ENCODE data around the gene PAPLN.

The PAPLN gene

DNA sequence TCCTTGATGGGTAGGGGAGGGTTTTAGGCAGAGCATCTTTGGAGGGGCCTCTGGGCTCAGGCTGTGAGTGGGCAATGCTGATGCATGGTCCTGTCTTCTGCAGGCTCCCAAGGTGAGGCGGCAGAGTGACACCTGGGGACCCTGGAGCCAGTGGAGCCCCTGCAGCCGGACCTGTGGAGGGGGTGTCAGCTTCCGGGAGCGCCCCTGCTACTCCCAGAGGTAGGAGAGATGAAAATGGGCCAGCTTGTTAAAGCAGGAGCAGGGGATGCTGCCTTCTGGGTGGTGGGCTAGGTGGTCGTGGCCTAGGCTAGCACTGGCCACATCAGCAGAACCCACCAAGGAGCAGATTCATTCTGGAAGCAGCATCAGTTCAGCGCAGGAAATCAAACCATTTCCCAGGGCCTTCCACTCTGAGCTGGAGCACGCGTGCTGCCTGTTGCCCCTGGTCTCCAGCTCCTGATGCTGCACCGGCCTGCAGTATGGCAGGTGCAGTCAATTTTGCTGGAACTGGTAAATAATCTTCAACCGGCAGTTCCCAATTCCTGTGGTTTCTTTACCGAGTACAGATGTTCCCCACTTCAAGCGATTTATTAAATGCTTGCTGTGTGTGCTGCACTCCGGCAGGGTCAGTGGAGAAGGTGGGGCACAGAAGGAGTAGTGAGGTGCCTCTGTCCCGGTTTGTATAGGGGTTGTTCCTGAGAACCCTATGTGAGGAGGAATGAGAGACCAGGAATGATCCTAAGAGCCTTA, 7.4 kb downstream of the PAPLN start:
- DNase-seq (ENCODE audit: low read depth, low spot score): no peak

DNA sequence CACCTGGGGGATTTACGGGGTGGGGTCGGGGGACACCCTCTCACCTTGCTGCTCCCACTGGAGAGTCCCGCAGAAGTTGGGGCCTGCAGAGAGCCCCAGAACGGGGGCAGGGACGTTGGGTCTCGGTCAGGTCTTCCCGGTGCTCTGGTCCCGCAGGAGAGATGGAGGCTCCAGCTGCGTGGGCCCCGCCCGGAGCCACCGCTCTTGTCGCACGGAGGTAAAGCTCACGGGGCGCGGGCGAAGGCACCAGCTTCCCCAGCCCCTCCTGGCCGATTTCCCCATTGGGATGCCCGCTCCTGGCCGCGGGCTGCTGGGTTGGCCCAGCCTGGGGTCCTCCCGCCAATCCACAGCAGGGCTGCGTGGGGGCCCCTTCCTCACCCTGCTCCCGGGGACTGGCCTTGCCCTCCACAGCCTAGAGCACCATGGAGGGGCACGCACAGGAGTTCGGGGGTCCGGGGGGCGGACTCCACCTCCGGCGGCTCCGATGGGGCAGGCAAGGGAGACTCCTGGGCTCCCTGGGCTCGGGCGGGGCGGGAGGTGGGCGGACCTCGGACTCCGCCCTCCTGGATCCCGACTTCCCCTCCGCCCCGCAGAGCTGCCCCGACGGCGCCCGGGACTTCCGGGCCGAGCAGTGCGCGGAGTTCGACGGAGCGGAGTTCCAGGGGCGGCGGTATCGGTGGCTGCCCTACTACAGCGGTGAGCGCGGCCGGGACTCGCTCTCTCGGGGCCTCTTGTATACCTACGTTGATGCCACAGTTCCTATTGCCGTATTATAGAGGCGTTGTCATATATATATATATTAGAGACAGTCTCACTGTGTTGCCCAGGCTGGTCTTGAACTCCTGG, 8.4 kb downstream of the PAPLN start:
- DNase-seq (ENCODE audit: low read depth, low spot score): peak; percentile 62

DNA sequence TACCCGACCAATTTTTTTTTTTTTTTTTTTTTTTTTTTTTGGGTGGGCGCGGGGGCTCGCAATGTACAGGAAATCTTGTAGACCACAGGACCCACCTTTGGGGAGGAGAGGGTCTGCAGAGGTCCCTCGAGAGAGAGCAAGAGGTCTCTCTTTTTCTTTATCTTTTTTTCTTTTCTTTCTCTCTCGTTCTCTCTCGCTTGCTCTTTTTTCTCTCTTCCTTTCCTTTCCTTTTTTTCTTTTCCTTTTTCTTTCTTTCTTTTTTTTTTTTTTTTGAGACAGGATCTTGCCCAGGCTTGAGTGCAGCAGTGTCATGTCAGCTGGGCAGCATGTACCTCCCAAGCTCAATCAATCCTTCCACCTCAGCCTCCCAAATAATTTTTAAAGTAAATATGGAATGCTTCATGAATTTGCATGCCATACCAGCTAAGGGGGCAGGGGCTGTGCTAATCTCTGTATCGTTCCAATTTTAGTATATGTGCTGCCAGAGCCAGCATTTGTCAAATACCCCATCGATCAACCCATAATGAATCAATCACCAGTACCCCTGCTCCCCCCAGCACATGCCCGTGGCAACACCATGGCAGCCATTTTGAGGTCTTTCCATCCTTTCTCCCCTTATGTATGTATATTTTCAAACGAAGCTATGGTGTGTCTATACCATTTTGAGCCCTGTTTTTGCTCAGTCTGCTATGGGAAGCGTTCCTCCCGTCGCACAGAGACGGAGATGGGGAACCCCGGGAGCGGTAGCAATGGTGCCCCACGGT, 9.3 kb downstream of the PAPLN start:
- DNase-seq (ENCODE audit: low read depth, low spot score): no peak

DNA sequence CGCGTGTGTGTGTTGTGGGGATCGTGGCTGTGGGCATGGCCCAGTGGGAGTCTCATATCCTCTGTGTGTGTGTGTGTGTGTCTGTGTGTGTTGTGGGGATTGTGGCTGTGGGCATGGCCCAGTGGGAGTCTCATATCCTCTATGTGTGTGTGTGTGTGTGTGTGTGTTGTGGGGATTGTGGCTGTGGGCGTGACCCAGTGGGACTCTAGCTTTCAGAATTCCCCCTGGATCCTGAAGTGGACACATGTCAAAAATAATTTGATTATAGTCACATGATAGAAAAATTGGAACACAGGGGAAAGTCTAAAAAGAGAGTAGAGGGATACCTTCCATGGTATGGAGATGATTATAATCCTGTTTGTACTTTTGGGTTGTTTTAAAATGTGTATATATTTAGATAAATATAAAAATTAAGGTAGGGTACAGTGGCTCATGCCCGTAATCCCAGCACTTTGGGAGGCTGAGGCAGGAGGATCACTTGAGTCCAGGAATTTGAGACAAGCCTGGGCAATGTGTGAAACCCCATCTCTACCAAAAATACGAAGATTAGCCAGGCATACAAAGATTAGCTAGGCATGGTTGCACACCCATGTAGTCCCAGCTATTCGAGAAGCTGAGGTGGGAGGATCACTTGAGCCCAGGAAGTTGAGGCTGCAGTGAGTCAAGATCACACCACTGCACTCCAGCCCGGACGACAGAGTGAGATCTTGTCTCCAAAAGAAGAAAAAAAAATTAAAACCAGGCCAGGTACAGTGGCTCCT, 11.0 kb downstream of the PAPLN start:
- no peak for DNase-seq (ENCODE audit: low read depth, low spot score)

DNA sequence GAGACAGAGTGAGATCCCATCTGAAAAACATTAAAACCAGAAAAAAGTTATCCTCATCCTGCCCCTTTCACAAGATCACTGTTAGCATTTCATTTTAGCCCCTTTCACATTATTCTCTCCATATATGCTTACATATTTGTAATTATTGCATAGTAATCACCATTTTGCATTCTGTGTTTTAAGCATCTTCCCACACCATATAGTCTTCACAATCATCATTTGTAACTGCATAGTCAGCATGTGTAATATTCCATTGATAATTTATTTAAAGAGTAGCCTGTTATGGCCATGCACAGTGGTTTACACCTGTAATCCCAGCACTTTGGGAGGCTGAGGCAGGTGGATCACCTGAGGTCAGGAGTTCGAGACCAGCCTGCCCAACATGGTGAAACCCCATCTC, 11.8 kb downstream of the PAPLN start:
- no peak for DNase-seq (ENCODE audit: low read depth, low spot score)

DNA sequence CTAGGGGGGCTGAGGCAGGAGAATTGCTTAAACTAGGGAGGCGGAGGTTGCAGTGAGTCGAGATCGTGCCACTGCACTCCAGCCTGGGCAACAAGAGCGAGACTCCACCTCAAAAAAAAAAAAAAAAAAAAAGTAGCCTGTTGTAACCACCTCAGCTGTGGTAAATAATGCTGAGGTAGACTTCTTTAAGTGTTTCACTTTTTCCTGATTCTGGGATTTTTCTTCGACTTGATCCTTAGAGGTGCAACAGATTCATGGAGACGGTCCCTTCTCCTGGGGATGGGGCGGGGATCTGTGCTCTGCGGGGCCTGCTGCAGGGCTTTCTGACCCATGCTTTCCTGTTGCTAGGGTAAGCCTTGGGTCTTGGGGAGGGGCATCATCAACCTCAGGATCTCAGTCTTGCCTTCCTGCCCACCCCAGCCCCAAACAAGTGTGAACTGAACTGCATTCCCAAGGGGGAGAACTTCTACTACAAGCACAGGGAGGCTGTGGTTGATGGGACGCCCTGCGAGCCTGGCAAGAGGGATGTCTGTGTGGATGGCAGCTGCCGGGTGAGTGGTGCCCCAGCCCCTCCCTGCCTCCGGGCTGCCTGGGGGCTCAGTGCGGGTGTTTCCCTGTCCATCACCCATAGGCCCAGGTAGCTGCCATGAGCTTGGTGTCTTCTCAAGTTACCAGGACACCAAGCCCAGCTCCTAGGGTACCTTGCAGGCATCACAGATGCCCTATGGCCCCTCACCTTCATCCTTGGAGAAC, 12.4 kb downstream of the PAPLN start:
- DNase-seq (ENCODE audit: low read depth, low spot score): no peak

DNA sequence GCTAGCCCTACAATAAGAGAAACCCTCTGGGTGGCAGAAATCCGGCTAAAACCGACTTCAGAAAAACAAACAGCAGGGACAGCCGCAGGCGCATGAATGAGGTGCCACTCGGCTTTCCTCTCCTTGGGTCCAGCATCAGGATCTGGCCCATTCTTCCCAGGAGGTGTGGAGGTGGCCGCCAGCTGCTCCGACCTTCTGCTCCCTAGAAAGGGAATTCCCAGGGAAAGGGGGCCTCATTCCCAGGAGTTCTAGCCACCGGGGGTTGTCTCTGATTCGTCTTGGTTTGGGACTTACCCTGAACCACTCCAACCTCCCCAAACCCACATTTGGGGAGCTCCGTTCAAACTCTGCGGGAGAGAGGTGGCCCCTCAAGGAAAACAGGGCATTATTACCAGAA, 13.0 kb downstream of the PAPLN start:
- no peak for DNase-seq (ENCODE audit: low read depth, low spot score)

DNA sequence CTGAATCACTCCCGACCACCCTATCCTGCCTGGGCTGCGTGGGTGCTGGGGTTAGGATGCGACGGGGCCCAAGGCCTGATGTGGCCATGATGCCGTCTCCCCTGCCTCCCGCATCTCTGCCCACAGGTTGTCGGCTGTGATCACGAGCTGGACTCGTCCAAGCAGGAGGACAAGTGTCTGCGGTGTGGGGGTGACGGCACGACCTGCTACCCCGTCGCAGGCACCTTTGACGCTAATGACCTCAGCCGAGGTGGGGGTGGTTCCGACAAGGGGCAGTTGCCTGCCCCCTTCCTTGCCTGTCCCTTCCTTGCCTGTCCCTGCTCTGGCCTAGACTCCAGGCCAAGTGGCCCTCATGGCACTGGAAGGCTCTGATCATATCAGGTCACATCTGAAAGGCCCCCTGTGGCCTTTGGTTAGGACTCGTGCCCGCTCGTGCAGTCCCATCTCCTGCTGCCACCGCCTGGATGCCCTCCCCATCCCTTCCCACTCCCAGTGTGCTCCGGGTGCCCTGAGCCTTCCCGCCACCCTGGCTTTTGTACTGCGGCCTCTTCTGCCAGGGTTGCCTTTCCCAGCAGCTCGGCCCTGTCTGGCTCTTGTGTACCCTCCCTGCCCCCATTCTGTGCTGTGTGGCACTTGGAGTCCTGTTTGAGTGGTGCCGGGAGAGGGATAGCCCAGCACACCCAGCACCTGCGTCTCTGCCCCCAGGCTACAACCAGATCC, 13.6 kb downstream of the PAPLN start:
- DNase-seq (ENCODE audit: low read depth, low spot score): no peak

DNA sequence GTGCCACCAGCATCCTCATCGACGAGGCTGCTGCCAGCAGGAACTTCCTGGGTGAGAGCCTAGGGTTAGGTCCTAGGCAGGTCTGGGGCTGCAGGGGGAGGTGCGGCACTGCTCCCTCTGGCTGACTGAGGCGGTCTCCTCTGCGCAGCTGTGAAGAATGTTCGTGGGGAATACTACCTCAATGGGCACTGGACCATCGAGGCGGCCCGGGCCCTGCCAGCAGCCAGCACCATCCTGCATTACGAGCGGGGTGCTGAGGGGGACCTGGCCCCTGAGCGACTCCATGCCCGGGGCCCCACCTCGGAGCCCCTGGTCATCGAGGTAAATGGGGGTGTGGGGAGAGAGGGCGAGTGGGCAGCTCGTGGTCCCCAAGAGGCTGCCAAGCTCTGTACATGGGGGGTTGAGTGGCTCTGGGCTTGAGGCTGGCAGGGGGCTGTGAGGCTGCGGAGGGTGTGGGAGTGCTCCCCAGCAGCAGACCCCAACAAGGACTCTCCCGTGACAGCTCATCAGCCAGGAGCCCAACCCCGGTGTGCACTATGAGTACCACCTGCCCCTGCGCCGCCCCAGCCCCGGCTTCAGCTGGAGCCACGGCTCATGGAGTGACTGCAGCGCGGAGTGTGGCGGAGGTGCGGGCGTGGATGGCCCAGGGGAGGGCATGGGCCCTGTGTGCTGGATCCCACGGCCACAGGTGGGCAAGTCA, 14.4 kb downstream of the PAPLN start:
- DNase-seq (ENCODE audit: low read depth, low spot score): no peak

DNA sequence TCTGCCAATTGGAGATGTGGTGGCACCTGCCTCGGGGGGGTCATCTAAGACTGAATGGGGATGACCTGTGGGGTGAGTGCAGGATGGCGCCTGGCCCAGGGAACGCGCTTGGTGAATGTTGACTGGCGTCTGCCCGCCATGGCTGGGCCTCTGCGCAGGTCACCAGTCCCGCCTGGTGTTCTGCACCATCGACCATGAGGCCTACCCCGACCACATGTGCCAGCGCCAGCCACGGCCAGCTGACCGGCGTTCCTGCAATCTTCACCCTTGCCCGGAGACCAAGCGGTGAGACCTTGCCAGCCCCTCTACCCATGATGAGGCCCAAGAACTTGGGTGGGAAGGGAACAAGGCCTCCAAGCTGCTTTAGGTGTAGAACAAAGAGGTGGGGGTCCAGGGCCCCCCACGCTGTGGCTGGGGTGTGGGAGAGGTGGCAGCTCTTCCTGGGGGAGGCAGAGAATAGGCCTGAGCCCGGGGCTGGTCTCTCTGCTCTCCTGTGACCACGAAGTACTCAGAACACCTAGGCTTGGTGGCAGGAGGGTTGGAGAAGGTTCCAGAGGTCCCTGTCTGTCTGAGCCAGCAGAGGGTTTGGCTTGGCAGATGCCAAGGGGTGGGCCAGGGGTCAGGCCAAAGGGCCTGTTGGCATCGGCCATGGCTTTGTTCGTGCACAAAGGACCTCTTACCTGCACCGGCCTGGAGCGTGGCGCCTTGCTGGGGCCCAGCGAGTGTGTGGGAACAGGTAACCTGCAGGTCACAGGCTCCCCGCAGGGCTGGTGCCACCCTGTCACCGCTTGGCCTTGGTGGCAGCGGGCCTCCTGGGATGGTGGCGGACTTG, 15.4 kb downstream of the PAPLN start:
- no peak for DNase-seq (ENCODE audit: low read depth, low spot score)

DNA sequence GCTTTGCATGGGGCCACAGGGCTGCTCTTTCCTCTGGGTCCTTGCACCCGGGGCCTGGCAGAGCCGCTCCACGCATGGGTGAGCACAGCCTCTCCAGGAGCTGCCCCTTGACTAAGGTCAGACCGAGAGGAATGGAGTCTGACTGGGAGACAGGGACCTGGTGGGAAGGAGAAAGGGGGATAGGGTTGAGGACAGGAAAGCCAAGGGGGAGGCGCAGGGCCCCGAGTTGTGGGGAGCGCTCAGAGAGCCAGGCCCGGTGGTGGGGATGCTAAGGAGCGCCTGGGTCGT, 16.0 kb downstream of the PAPLN start:
- no peak for DNase-seq (ENCODE audit: low read depth, low spot score)

DNA sequence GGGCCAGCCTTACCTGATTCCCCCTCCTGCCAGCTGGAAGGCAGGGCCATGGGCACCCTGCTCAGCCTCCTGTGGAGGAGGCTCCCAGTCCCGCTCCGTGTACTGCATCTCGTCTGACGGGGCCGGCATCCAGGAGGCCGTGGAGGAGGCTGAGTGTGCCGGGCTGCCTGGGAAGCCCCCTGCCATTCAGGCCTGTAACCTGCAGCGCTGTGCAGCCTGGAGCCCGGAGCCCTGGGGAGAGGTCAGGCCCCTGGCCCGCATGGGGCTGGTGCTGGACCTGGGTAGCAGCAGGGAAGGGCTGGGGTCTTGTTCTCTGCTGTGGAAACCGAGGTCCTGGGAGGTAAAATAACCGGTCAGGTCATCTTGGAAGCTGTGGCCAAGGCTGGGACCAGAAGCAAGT, 16.4 kb downstream of the PAPLN start:
- DNase-seq (ENCODE audit: low read depth, low spot score): no peak

DNA sequence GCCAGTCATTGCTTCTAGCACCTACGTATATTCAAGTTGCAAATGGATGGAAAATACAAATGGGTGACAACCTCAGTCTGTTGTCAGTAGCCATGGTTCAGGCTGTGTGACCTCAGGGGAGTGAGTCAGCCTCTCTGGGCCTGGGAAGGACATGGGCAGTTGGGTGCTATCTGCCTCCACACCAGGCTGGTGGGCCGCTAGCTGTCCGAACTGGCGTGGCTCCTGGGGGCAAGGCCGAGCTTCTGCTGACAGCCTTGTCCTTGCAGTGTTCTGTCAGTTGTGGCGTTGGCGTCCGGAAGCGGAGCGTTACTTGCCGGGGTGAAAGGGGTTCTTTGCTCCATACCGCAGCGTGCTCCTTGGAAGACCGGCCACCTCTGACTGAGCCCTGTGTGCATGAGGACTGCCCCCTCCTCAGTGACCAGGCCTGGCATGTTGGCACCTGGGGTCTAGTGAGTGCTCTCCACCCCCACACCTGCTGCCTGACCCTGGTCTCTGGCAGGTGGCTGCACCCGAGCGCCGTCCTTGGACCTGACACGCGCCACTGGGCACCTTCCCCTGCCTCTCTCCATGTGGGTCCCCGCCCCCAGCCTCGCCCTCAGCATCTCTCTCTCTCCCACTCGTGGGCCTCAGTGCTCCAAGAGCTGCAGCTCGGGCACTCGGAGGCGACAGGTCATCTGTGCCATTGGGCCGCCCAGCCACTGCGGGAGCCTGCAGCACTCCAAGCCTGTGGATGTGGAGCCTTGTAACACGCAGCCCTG, 17.1 kb downstream of the PAPLN start:
- DNase-seq (ENCODE audit: low read depth, low spot score): no peak

DNA sequence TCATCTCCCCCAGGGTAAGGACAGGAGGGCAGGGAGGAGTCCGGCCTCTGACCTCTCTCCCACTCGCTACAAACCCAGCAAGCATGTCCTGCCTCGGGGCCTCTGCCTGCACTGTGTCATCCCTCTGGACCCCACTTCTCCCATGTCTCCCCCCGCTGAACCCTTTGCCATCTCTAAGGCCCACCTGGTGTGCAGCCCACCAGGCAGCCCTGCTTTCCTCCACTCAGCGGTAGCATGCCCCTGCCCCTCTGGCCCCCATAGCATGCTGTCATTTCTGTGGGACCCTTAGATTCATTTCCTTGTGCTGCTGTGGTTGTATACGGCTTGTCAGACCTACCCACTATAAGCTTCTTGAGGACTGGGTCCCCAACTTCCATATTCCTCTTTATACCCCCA, 17.7 kb downstream of the PAPLN start:
- no peak for DNase-seq (ENCODE audit: low read depth, low spot score)

DNA sequence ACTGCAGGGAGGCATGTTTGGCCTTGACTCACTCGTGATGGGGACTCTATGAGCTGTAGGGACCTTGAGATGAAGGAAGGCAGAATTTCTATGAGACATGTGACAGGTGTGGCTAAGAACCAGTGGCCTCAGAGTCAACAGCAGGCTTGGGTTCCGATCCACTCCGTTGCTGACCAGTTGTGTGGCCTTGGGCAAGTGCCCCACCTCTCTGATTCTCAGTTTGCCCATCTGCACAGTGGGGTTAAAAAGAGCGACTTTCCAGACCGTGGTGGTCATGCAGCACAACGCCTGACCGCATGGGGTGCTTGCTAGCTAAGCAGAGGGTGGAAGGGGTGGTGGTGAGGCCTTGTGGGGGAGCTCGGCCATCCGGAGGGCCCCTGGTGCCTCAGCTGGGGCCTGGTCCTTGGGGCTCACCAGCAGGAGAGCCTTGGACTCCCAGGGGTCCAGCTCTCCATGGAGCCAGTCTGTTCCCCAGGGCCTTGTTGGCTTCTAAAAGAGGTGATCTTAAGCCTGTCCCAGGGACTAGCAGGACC, 18.5 kb downstream of the PAPLN start:
- no peak for DNase-seq (ENCODE audit: low read depth, low spot score)

DNA sequence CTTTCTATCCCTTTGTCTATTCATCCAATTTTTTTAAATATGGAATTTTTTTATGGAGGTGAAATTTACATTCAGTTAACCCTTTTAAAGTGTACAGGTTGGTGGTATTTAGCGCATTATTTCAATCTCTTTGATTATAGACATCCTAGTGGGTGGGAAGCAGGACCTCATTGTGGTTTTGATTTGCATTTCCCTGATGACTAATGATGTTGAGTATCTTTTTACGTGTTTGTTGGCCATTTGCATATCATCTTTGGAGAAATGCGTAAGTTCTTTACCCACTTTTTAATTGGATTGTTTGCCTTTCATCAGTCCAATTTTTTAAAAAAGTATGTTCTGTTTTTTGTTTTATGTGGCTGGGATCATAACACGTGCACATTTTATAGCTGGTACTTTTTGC, 20.8 kb downstream of the PAPLN start:
- no peak for DNase-seq (ENCODE audit: low read depth, low spot score)

DNA sequence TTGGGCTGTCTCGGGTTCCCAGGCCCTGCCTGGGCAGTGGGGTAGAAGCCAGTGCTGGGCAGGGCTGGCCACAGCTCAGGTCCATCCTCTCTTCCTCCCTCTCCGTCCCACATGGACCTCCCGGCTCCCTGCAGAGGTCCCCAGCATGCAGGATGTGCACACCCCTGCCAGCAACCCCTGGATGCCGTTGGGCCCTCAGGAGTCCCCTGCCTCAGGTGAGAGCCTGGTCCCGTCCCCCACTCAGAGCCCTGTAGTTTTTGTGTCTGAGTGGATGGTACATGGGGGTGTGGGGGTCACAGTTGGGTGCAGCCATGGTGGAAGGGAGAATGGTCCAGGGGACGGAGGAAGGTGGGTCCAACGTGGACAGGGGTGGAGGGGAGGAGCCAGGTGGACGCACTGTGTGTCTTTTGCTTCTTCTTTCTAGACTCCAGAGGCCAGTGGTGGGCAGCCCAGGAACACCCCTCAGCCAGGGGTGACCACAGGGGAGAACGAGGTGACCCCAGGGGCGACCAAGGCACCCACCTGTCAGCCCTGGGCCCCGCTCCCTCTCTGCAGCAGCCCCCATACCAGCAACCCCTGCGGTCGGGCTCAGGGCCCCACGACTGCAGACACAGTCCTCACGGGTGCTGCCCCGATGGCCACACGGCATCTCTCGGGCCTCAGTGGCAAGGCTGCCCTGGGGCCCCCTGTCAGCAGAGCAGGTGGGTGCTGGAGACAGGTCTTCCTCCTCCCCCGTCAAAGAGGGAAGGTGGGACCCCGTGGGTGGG, 21.7 kb downstream of the PAPLN start:
- DNase-seq (ENCODE audit: low read depth, low spot score): no peak

Data from astrocyte of the hippocampus (primary cell).